Measurements from ENCODE around the gene PTPN22.

Gene PTPN22

DNA sequence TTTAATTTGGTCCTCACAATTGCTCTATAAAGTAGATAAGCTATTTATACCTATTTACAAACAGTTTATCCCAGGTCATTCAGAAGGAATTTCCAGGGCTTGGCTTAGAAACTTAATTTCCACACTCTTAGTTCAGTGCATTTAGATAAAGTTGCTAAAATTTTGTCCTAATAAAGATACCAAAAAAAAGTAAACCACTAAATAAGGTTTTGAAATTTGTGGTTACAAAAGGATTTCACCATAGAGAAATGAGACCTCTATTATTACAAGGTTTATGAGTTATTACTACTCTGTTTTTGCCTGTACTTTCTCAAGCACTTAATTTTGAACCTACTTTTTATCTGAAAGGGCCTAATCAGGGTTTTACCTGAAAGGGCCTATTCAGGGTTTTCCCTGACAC is 22.4 kb downstream of the PTPN22 start:
- no peak for DNase-seq (ENCODE audit: low spot score)

DNA sequence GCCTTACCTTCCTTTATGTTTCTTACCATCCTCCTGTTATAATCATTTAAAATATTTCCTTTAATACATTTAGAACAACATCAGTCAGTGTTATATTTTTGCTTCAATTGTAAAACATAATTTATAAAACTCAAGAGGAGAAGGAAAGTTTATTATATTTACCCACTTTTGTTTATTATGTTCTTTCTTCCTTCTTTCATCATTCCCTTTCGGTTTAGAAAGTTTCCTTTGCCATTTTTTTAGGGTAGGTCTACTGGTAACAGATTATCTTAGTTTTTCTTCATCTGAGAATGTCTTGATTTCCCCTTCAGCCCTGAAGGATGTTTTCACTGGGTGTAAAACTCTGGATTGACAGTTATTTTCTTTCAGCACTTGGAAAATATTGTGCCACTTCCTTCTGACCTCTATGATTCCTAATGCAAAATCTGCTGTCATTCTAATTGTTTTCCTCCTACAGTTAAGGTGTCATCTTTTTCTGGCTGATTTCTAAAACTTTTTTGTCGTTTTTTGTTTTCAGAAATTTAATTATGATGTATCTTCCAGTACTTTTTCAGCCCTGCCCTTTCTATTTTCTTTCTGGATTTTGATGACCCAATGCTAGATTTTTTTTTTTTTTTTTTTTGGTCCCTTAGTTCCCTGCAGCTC is 25.0 kb downstream of the PTPN22 start:
- no peak for DNase-seq (ENCODE audit: low spot score)

DNA sequence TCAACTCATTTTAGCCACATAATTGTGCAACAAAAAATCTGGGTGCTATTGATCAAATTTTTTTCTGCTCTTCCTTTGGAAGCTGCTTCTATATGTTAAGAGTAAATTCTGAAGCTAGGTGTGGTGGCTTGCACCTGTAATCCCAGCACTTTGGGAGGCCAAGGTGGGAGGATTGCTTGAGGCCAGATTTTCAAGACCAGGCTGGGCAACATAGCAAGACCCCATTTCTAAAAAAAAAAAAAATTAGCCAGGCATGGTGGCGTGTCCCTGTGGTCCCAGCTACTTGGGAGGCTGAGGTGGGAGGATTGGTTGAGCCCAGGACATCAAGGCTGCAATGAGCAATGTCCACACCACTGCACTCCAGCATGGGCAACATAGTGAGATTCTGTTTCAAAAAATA is 35.0 kb downstream of the PTPN22 start:
- no peak for DNase-seq (ENCODE audit: low spot score)

DNA sequence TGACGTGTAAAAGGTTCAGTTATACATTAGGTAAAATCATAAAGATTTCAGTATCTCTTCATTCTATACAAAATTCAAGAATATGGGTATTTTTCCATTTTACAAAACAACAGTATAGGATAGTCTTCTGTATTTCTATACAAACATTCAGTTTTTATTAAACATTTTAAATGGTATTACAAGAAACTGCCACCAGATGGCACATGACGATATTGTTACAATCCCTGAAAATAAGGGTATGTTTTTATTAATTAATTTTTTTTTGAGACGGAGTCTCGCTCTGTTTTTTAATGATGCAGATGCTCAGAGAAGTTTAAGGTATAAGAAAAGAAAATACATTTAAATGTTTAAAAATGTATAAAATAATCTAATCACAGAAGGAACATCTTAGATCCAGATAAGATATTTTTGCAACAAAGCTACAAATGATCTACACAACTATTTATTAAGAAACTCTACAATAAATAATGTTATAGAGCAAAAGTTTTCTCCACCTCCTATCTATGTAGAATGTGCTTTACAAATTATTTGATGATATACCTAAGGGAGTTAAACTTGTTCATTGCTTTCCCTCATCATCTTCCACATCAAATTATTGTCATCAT is 35.7 kb downstream of the PTPN22 start:
- peak; percentile 54 for DNase-seq (ENCODE audit: low spot score)

DNA sequence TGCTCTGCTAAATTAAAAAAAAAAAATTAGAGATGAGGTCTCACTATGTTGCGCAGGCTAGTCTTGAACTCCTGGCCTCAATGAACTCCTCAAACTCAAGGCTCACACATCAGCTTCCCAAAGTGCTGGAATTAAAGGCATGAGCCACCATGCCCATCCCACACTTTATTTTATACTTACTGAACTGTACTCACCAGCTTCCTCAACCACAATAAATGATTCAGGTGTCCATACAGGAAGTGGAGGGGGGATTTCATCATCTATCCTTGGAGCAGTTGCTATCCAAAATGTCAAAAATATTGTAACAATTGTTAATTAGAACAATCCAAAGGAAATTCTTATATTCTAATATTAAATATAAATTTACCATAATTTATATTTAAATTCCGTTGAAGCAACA is 36.8 kb downstream of the PTPN22 start:
- DNase-seq (ENCODE audit: low spot score): no peak

DNA sequence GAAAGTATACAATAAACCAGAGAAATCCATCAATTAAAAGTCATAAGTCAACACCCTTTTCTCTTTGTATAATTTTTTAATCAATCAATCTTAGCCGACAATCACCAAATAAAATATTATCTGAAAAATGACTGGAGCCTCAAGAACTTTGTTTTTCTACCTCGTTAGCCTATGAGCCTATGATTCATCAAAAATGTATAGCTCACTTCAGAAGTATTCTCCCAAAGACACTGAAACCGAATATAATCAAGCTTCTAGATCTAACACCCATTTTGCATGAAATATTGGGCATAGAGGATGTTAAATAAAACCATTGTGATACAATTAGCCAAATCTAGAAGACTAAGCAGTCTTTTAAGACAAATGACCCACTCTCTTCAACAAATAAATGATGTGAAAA is 41.5 kb downstream of the PTPN22 start:
- DNase-seq (ENCODE audit: low spot score): no peak

DNA sequence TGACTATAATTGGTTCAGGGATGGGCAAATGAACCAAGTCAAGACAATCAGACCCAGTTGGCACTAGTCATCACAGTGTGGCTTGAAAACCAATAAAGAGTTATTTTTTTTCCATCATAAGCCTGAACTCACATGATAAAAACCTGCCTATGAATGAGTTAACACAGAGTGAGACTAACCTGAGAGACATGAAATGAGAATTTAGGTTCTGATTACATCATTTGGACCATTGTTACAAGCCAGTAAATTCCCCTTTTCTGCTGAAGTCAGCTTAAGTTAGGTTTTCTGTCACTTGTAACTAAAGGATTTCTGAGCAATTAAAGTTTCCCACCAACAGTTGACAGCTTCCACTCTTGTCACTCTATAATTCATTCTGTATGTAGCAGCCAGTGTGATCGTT is 49.6 kb downstream of the PTPN22 start:
- no peak for DNase-seq (ENCODE audit: low spot score)

DNA sequence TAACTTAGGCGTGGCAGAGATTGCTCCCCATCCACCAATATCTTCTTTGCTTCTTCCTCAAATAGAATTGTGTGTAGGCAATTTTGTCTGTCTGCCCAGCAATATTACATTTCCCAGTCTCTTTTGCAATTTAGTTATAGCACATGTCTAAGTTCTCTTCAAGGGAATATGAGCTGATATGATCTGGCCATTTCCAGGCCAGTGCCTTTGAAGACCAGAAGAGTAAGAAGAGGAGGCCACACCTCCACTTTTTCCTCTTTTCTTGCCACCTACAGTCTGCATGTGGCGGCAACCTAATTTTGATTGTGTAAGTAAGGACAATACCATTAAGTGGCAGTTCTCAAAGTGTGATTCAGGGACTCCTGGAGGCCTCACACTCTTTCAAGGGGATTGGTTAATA is 52.9 kb downstream of the PTPN22 start:
- DNase-seq (ENCODE audit: low spot score): no peak

DNA sequence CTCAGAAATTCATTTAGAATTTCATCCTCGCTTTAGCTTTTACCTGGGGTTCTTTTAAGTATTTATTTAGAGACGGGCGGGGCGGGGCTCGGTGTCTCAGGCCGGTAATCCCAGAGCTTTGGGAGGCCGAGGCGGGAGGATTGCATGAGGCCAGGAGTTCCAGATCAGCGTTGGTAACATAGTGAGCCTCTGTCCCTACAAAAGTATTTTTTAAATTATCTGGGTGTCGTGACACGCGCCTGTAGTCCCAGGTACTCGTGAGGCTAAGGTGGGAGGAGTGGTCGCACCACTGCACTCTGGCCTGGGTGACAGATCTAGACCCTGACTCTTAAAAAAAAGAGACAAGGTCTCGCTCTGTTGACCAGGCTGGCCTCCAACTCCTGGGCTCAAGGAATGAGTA is 58.3 kb downstream of the PTPN22 start:
- no peak for DNase-seq (ENCODE audit: low spot score)

DNA sequence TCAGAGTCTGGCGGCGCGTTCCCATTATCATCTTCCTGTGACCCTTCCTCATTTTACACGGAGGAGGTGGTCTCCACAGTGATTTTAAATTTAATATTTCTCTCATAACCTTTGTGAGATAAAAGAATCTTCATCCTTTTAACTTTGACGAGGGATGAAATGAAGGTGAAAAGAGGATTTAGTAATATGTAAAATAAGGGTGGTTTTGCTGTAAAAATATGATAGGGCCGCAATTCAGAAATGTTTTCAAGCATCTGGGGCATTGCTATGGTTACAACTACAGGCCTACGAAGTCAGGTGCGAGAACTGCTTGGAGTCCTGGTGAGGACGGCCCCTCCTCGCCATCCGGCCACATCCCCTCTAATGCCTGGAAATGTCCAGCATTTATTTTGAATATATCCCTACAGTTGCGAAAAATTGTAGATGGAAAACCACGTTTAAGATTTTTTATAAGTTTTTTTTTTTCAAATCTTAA is 58.8 kb downstream of the PTPN22 start:
- no peak for DNase-seq (ENCODE audit: low spot score)

DNA sequence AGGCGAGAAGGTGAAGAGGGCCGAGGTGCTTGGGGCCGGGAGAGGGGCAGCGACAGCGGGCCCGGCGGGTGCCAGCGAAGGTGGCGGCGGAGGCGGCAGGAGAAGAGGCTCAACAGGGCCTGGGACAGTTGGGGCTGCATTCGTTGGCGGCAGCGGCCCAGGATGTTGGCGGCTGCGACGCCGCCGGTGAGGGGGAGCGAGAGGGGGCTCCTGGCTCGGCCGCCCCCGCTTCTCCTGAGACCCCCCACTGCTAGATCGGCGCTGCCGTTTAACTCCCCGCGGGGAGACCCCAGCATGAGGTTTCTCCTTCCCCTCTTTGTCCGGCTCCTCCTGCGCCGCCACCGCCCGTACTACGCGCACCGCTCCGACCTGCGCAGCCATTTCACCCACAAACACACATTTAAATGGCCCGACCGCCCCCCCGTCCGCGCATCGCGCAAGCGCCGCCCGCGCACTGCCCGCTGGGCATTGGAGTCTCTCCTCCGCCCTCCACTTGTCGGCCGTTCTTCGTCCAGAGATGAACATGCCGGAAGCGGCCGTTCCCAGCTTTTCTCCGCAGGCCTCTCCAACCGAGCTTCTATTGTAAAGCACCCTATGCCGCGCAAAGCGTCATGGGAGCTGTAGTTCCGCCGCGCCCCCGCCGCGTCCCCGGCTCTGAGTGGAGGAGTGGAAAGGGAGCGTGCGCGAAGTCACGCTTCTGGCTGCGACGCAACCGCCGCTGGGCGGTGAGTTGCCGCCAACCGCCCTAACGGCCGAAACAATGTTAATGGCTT is 59.4 kb downstream of the PTPN22 start, which contains the start of gene RSBN1:
Gene RSBN1 (minus strand): TSS at position 589 of the 773 bp plus-strand sequence. CDS start 64 bp downstream, at position 525.
- peak; percentile 99 for DNase-seq (ENCODE audit: low spot score)

DNA sequence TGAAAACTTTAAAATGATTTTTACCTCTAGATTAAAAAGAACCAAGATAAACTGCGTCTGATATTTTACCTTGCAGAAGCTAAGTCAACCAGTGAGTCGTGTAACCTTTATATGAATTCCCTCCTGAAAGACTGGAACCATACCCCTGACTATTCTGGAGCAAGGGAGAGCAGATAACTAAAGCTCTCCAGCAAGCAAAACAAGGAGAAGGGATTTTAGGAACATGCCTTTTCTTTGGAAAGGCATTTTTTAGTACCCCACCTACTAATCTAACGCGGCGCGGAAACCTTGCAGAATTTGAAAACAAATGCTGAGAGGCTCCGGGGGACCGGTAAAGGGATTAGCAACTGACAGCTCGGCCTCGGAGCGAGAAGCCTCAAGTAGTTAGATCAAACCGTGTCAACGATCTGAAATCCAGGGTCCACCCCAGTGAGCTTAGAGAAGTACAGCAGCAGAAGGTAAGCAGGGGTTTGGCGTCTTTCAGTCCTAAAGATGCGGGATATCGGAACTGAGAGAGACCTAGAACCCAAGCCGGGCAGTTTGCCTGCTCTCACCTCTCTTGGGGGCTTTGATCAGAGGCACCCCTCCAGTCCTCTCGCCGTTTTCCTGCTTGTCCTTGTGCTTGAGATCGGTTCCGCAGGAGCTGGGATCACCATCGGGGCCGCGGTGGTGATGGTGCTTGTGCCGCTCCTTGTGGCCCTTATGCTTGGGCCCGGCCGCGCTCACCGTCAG is 60.2 kb downstream of the PTPN22 start:
- DNase-seq (ENCODE audit: low spot score): peak; percentile 27

DNA sequence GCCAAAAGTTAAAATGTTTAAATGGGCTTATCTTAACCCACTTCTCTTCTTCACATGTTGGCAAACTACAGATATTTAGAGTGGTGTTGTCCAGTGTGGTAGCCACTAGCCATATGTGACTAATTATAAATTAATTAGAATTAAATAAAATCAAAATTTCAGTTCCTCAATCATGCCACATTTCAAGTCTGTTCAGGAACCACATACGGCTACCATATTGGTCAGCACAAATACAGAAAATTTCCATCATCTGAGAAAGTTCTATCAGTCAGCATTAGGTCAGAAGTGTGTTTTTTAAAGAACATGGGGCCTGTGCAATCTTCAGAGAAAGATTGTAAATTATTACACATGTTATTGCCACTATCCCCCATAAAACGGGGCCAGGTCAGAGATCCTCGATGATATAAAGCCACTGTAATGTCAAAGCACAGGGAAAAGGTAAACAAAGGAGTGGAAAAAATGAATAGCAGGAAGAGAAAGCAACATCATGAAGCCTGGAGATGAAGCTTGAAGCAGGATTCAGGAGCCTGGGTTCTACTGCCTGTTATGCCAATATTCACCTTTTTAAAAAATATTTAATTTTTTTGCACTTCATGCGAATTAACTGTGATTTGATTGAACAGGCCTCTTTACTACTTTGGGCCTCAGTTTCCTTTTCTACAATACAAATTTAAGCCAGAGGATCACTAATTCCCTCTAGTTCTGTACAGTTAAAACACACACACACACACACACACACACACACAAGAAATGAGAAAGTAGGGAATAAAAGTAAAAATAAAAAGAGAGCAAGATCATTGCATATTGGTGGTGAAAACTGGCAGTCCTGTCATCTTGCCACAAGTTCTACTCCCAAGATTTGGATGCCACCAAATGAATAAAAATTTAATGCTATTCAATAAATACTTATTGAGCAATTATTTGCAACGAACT is 61.6 kb downstream of the PTPN22 start:
- DNase-seq (ENCODE audit: low spot score): no peak

DNA sequence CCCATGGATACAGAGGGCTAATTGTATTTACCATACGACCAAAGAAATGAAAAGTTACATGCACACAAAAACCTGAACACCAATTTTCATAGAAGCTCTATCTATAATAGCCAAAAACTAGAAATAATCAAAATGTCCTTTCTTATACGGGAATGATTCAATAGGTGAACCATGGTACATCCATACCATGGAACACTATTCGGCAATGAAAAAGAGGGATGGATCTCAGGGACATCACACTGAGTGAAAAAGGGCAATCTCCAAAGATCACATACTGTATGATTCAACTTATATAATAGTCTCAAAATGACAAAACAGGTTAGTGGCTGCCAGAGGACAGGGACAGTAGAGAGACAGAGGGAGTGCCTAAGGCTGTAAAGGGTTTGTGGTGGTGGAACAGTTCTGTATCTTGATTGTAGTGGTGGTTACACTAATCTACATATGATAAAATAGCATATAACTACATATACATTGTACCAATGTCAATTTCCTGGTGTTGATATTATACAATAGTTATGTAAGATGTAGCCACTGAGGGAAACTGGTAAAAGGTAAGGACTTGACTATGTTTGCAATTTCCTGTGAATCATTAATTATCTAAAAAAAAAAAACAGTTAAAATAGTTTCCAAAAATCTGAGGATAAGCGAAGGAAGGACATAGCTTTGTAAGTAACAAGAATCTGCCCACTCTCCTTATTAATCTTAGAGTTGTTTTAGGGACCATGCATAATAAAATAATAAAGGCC is 62.9 kb downstream of the PTPN22 start:
- no peak for DNase-seq (ENCODE audit: low spot score)

DNA sequence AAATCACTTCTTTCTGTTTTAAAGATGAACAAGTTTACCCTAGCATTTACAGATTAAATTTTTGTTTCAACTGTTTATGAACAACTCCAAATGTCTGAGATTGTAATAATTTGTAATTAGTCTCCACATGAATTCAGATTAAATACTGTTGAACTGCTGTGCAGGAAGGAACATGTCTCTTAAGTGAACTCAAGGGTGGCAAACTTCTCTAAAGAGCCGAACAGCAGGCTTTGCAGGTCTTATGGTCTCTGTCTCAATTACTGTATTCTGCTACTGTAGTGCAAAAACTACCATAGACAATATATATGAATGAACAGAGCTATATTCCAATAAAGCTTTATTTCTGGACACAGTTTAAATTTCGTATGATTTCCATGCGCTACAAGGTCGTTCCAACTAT is 65.9 kb downstream of the PTPN22 start:
- no peak for DNase-seq (ENCODE audit: low spot score)

DNA sequence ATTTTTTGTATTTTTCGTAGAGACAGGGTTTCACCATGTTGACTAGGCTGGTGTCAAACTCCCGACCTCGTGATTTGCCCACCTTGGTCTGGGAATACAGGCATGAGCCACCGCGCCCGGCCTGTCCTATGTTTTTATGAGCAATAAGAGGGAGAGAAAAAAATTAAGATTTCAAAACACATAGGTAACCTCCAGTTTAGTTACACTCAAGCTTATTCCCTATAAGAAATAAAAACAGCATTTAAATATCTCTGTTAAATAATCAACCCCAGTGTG is 66.3 kb downstream of the PTPN22 start:
- no peak for DNase-seq (ENCODE audit: low spot score)

DNA sequence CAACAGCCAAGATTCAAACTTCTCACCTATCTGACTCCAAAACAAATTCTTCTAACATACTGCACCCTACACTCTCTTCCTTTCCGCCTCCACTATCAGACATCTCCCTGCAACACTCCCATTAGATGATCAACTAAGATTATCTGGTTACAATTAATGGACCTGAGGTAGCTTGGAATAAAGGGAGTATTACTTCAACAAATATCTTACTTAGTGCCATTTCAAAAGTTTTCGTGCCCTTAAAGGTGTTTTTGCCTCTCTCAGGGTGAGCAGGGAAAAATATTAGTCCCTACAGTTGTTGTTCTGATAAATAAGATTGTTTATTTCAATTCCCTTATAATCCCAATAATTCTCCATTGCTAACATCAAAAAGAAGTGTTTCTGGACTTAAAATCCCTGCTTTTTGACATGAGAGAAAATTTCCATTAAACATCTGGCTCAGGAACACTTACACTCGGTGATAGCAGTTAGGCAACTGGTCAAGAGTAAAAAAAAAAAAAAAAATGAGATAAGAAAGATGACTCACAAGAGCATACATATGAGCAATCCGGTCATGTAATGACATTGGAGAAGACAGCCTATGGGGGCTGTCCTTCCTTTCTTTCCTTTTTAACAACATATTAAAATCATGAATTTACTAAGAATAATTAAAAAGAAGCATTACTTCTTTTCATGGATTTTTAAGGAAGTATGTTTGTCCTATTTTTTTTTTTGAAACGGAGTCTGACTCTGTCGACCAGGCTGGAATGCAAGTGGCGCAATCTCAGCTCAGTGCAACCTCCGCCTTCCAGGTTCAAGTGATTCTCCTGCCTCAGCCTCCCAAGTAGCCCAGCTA is 66.9 kb downstream of the PTPN22 start:
- peak; percentile 46 for DNase-seq (ENCODE audit: low spot score)

DNA sequence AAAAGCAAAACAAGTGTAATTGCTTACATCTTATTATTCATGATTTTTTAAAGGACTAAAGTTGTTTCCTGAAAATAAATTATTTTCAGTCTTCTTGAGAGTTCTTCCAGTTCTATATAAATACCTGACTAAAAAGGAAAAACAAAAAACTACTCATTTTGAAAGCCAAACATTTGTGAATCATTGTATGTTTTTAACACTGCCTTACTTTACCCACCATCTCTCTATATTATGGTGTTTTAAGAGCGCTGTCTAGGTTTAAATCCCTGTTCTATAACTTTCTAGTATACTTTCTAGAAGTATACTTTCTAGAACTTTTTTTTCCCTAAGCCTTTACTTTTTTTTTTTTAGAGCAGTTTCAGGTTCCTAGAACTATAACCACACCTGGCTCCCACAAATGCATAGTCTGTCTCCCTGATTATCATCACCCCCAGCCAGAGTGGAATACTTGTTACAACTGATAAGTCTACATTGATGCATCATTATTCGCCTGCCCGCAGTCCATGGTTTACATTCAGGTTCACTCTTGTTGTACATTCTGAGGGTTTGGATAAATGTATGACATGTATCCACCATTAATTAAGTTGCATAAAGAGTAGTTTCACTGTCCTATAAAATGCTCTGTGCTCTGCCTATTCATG is 69.0 kb downstream of the PTPN22 start:
- no peak for DNase-seq (ENCODE audit: low spot score)

DNA sequence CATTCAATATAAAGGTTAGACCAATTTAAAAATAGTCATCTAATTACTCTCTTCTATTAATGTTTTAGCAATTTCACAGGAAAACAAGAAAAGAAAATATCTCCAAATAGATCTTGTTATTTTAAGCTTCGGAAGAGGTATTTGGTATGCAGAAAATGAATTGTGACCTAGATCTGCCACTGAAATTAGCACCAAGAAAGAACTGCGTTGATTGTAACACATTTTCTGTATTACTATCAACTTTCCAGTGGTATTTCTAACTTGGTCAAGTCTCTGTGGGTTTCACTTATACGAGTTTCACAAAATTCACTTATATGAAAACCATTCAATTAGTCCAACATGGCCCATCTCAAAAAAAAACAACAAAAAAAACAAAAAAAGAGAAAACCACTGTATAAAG is 71.0 kb downstream of the PTPN22 start:
- no peak for DNase-seq (ENCODE audit: low spot score)

DNA sequence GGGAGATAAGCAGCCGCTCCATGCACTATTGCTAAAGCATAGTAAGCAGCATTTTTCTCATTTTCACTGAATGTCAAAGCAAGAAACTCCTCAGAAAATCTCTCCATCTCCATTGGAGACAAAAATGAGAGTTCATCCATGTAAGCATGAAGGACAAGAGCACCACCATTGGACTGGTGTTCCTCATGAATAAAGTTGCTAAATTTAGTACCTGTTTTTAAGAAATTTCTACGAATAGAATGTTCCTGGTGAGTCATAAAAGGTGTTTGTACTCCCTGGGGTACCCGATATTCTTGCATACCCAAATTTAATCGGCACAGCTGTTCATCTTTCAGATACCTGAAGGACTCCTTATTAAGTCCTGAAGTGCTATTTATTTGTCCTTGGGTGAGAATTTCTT is 74.0 kb downstream of the PTPN22 start:
- no peak for DNase-seq (ENCODE audit: low spot score)

Measured in kidney capillary endothelial cell (primary cell).